DND-41 (cell line): ENCODE data around the gene REPS1.
A peak's percentile ranks its signal among the peaks of the same experiment; 100 is the strongest.

ENCODE experiments used
- ATAC-seq: fragments of 200-7000 bp; cut with Tn5 transposase; 3 replicates; pipeline ENCODE4 v1.9.1; 2021; ENCODE audit warnings: low read depth; ENCODE audit not compliant: insufficient read depth
- DNase-seq: peaks from one replicate; pipeline ENCODE4 v3.0.0-alpha.2; 2020
- H2AFZ ChIP-seq: 2 replicates; pipeline ENCODE4 v1.6.0; 2012; ENCODE audit warnings: low read depth, low read length
- H3K27ac ChIP-seq: 2 replicates; pipeline ENCODE4 v1.5.1; 2012; ENCODE audit warnings: low read length, inconsistent platforms
- H3K27me3 ChIP-seq: fragments of 200-600 bp; sonication (generic); 2 replicates; pipeline ENCODE4 v1.6.0; 2012; ENCODE audit warnings: low read length, mild to moderate bottlenecking, inconsistent platforms; ENCODE audit not compliant: insufficient read depth, poor library complexity
- H3K36me3 ChIP-seq: 2 replicates; pipeline ENCODE4 v1.5.1; 2012; ENCODE audit warnings: low read length, inconsistent platforms; ENCODE audit not compliant: insufficient read depth
- H3K4me1 ChIP-seq: 2 replicates; pipeline ENCODE4 v1.5.1; 2012; ENCODE audit warnings: mild to moderate bottlenecking, low read length; ENCODE audit not compliant: insufficient read depth
- H3K4me2 ChIP-seq: 2 replicates; pipeline ENCODE4 v1.6.0; 2012; ENCODE audit warnings: mild to moderate bottlenecking, moderate library complexity, low read length, inconsistent platforms; ENCODE audit not compliant: insufficient read depth
- H3K4me3 ChIP-seq, 2 experiments: fragments of 200-600 bp in 1 of 2; shearing (Covaris generic) in 1 of 2; 2 replicates each; pipeline ENCODE4 v1.5.1; 2012 to 2016; ENCODE audit warnings: inconsistent platforms in 2 of 2, low read length in 2 of 2, mild to moderate bottlenecking in 2 of 2, low read depth in 1 of 2, moderate library complexity in 1 of 2
- H3K79me2 ChIP-seq: 2 replicates; pipeline ENCODE4 v1.6.0; 2012; ENCODE audit warnings: low read length, inconsistent platforms; ENCODE audit not compliant: insufficient read depth
- H3K9ac ChIP-seq: 2 replicates; pipeline ENCODE4 v1.6.0; 2012; ENCODE audit warnings: low read depth, mild to moderate bottlenecking, inconsistent platforms, low read length, moderate library complexity
- H3K9me3 ChIP-seq: 2 replicates; pipeline ENCODE4 v1.5.1; 2012; ENCODE audit warnings: low read length, moderate library complexity, mild to moderate bottlenecking, inconsistent platforms; ENCODE audit not compliant: insufficient read depth, severe bottlenecking
- H4K20me1 ChIP-seq: 2 replicates; pipeline ENCODE4 v1.6.0; 2012; ENCODE audit warnings: low read length; ENCODE audit not compliant: insufficient read depth
- EZH2 ChIP-seq: IDR thresholded peaks from 3 replicates; pipeline ENCODE4 v1.6.1; 2012; ENCODE audit warnings: borderline replicate concordance, low read depth, mild to moderate bottlenecking, moderate library complexity, low read length, inconsistent platforms; ENCODE audit not compliant: severe bottlenecking
- TF ChIP-seq, protein P1 (sequence below): IDR thresholded peaks from 2 replicates; pipeline ENCODE4 v1.5.1; 2012; ENCODE audit warnings: borderline replicate concordance, low read length, moderate library complexity, mild to moderate bottlenecking; ENCODE audit not compliant: poor library complexity, severe bottlenecking; ENCODE audit errors: extremely low read depth

REPS1 gene

GRCh38 chr6:138977646-138978167 is 10.3 kb downstream of the REPS1 start:
- Histone ChIP-seq H3K27me3 (no peaks in the 10 kb centered on the region), H3K36me3 (peaks cover 3% of the 10 kb centered on the region; the same call in 1 of the 2 replicates), H3K9ac (no peak overlapping the region), H3K4me1 (peaks cover 7% of the 10 kb centered on the region; the same call in 1 of the 2 replicates), H3K9me3 (no peaks in the 10 kb centered on the region), H4K20me1 (peaks cover 87% of the 10 kb centered on the region), H3K79me2 (peaks cover 100% of the 10 kb centered on the region), H3K4me2 (no peak overlapping the region), H2AFZ (no peak overlapping the region), H3K27ac (no peak overlapping the region), H3K4me3 (no peak overlapping the region)
- ATAC-seq (no peak), DNase-seq (no peak)
- TF ChIP-seq, protein P1, sequence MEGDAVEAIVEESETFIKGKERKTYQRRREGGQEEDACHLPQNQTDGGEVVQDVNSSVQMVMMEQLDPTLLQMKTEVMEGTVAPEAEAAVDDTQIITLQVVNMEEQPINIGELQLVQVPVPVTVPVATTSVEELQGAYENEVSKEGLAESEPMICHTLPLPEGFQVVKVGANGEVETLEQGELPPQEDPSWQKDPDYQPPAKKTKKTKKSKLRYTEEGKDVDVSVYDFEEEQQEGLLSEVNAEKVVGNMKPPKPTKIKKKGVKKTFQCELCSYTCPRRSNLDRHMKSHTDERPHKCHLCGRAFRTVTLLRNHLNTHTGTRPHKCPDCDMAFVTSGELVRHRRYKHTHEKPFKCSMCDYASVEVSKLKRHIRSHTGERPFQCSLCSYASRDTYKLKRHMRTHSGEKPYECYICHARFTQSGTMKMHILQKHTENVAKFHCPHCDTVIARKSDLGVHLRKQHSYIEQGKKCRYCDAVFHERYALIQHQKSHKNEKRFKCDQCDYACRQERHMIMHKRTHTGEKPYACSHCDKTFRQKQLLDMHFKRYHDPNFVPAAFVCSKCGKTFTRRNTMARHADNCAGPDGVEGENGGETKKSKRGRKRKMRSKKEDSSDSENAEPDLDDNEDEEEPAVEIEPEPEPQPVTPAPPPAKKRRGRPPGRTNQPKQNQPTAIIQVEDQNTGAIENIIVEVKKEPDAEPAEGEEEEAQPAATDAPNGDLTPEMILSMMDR: no peak
- no peak for TF ChIP-seq EZH2

DNA sequence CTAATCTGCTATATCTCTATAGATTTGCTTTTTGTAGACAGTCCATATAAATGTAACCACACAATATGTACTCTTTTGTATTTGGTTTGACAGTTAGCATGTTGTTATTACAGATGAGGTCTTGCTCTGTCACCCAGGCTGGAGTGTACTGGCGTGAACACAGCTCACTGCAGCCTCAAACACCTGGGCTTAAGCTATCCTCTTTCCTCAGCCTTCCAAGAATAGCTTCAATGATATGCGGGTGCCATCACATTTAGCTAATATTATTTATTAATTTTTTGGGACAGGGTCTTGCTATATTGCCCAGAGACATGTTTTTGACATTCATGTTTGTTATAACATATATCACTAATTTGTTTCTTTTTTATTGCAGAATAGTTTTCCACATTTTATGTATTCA is 10.8 kb downstream of the REPS1 start:
- no peak overlapping the region for H3K4me3 ChIP-seq
- peaks cover 7% of the 10 kb centered on the region; the same call in 1 of the 2 replicates for H3K4me1 ChIP-seq
- no peaks in the 10 kb centered on the region for H3K9me3 ChIP-seq
- TF ChIP-seq, protein P1: no peak
- TF ChIP-seq EZH2: no peak
- H2AFZ ChIP-seq: no peak overlapping the region
- no peak for DNase-seq
- H3K36me3 ChIP-seq: peaks cover 3% of the 10 kb centered on the region; the same call in 1 of the 2 replicates
- H3K79me2 ChIP-seq: peaks cover 100% of the 10 kb centered on the region
- H3K27me3 ChIP-seq: no peaks in the 10 kb centered on the region
- peaks cover 87% of the 10 kb centered on the region for H4K20me1 ChIP-seq
- H3K27ac ChIP-seq: no peak overlapping the region
- no peak overlapping the region for H3K9ac ChIP-seq
- ATAC-seq: peak; percentile 47; the same call in 1 of the 3 replicates
- no peak overlapping the region for H3K4me2 ChIP-seq

GRCh38 chr6:138975815-138976214 is 12.2 kb downstream of the REPS1 start:
- Histone ChIP-seq H3K9me3 (no peaks in the 10 kb centered on the region), H3K4me2 (no peak overlapping the region), H3K4me1 (peaks cover 4% of the 10 kb centered on the region; the same call in 1 of the 2 replicates), H2AFZ (no peak overlapping the region), H3K36me3 (peaks cover 3% of the 10 kb centered on the region; the same call in 1 of the 2 replicates), H3K9ac (no peak overlapping the region), H4K20me1 (peaks cover 89% of the 10 kb centered on the region), H3K27me3 (no peaks in the 10 kb centered on the region), H3K4me3 (no peak overlapping the region), H3K79me2 (peaks cover 100% of the 10 kb centered on the region), H3K27ac (no peak overlapping the region)
- ATAC-seq: no peak
- no peak for DNase-seq
- TF ChIP-seq, protein P1: no peak
- no peak for TF ChIP-seq EZH2
